Measurements from ENCODE around the gene HS3ST3B1. TPM values are rescaled to one million over a fixed set of nuclear protein-coding genes. Genes with fewer than 3 reads are reported as not detected.

Gene HS3ST3B1
- total RNA-seq, 1 donor from 2014 or later = 8.7 TPM

DNA sequence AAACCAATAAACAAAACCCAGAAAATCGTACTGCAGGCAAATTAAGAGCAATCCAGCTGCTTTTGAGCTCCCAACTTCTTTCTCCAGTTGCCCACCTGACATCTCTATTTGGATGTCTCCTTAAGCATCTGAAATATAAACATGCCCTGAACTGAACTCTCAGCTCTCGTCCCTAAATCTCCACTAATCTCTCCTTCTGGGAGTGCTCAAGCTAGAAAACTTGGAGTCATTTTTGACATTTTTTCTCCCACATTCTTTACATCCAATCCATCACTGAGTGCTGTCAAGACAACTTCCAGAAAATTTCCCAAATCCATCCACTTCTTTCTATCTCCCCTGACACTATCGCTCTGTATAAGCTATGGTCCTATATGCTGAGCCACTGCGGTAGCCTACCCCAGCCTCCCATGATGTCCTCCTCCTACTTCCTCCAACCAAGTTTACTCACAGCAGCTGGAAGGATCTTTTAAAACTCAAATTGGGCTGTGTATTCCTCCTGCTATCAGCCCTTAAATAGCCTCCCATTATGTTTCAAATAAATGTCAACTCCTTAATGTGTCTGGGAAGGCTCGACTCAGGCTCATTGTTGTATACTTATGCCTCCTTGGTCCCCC lies 53.1 kb downstream of the HS3ST3B1 start:
- H3K36me3 ChIP-seq (ENCODE audit: insufficient read depth, low read length) = no peaks in the 10 kb centered on the region
- H3K4me1 ChIP-seq (ENCODE audit: insufficient read depth, low read length) = no peaks in the 10 kb centered on the region
- no peak overlapping the region for H3K27ac ChIP-seq (ENCODE audit: low read depth, low read length)
- DNase-seq (ENCODE audit: low read depth) (no peak), FAIRE-seq (no peak)
- no peaks in the 10 kb centered on the region for H3K79me2 ChIP-seq (ENCODE audit: insufficient read depth, low read length)
- H3K9me3 ChIP-seq (ENCODE audit: insufficient read depth, low read depth, low read length) = no peaks in the 10 kb centered on the region
- Mint-ChIP-seq H3K27ac (ENCODE audit: unreplicated experiment) (no peak overlapping the region), H3K9me3 (ENCODE audit: unreplicated experiment) (no peaks in the 10 kb centered on the region), H3K4me3 (ENCODE audit: unreplicated experiment) (no peak overlapping the region), H3K4me1 (ENCODE audit: low read depth, unreplicated experiment) (no peaks in the 10 kb centered on the region), H3K27me3 (ENCODE audit: low read depth, unreplicated experiment) (no peaks in the 10 kb centered on the region), H3K36me3 (ENCODE audit: low read depth, unreplicated experiment) (peaks cover 2% of the 10 kb centered on the region)
- no peak for TF ChIP-seq EZH2 (IDR thresholded peaks at IDR 0.05; ENCODE audit: insufficient read depth, low read length)
- TF ChIP-seq, protein P1, sequence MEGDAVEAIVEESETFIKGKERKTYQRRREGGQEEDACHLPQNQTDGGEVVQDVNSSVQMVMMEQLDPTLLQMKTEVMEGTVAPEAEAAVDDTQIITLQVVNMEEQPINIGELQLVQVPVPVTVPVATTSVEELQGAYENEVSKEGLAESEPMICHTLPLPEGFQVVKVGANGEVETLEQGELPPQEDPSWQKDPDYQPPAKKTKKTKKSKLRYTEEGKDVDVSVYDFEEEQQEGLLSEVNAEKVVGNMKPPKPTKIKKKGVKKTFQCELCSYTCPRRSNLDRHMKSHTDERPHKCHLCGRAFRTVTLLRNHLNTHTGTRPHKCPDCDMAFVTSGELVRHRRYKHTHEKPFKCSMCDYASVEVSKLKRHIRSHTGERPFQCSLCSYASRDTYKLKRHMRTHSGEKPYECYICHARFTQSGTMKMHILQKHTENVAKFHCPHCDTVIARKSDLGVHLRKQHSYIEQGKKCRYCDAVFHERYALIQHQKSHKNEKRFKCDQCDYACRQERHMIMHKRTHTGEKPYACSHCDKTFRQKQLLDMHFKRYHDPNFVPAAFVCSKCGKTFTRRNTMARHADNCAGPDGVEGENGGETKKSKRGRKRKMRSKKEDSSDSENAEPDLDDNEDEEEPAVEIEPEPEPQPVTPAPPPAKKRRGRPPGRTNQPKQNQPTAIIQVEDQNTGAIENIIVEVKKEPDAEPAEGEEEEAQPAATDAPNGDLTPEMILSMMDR (IDR thresholded peaks at IDR 0.05; ENCODE audit: insufficient read depth, low read depth, low read length) = no peak
- H3K4me3 ChIP-seq (ENCODE audit: insufficient read depth, low read depth, low read length) = no peak overlapping the region
- H2AFZ ChIP-seq (ENCODE audit: low read depth, low read length) = no peak overlapping the region
- H3K9ac ChIP-seq (ENCODE audit: low read length) = no peak overlapping the region
- H3K4me2 ChIP-seq (ENCODE audit: low read length) = no peak overlapping the region
- no peaks in the 10 kb centered on the region for H4K20me1 ChIP-seq (ENCODE audit: insufficient read depth, low read length)
- no peaks in the 10 kb centered on the region for H3K27me3 ChIP-seq (ENCODE audit: insufficient read depth, low read length)

DNA sequence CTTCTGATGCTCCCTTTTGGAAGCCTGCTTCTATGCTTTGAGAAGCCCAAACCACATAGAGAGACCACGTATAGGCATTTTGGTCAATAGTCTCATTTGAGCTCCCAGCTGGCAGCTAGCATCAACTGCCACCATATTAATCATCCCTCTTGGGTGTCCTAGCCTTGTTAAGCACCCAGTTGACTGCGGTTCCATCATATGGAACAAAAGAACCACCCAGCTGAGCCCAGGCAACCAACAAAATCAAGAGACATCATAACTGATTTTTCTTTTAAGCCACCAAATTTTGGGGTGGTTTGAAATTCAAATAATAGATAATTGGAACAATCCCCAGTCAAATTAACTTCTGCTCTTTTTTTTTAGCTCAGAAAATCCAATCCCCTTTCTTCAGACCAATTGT lies 53.9 kb downstream of the HS3ST3B1 start:
- TF ChIP-seq, protein P1 (IDR thresholded peaks at IDR 0.05; ENCODE audit: insufficient read depth, low read depth, low read length) = no peak
- TF ChIP-seq EZH2 (IDR thresholded peaks at IDR 0.05; ENCODE audit: insufficient read depth, low read length) = no peak

DNA sequence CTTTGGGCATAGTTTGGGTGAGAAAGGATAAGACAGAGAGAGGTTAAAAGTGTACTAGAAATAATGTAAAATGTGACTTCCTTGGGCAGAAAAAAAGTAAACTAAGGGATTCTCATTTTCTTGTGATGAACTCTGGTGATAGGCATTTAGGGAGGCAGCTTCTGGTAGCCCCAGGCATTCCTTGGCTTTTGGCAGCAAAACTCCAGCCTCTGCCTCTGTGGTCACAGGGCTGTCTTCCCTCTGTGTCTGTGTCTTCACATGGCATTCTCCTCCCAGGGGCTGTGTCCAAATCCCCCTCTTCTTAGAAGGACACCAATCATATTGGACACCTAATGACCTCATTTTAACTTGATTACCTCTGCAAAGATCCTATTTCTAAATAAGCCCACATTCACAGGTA lies 54.7 kb downstream of the HS3ST3B1 start:
- TF ChIP-seq, protein P1 (IDR thresholded peaks at IDR 0.05; ENCODE audit: insufficient read depth, low read depth, low read length) = no peak
- TF ChIP-seq EZH2 (IDR thresholded peaks at IDR 0.05; ENCODE audit: insufficient read depth, low read length) = no peak
- H3K79me2 ChIP-seq (ENCODE audit: insufficient read depth, low read length) = no peaks in the 10 kb centered on the region
- H3K4me1 ChIP-seq (ENCODE audit: insufficient read depth, low read length) = no peaks in the 10 kb centered on the region
- no peak overlapping the region for H3K4me2 ChIP-seq (ENCODE audit: low read length)
- H3K27ac Mint-ChIP-seq (ENCODE audit: unreplicated experiment) = no peak overlapping the region
- no peak overlapping the region for H2AFZ ChIP-seq (ENCODE audit: low read depth, low read length)
- H3K4me3 Mint-ChIP-seq (ENCODE audit: unreplicated experiment) = no peak overlapping the region
- no peaks in the 10 kb centered on the region for H3K27me3 ChIP-seq (ENCODE audit: insufficient read depth, low read length)
- H3K27me3 Mint-ChIP-seq (ENCODE audit: low read depth, unreplicated experiment) = no peaks in the 10 kb centered on the region
- H3K27ac ChIP-seq (ENCODE audit: low read depth, low read length) = no peak overlapping the region
- H3K36me3 ChIP-seq (ENCODE audit: insufficient read depth, low read length) = no peaks in the 10 kb centered on the region
- H4K20me1 ChIP-seq (ENCODE audit: insufficient read depth, low read length) = no peaks in the 10 kb centered on the region
- no peaks in the 10 kb centered on the region for H3K9me3 ChIP-seq (ENCODE audit: insufficient read depth, low read depth, low read length)
- no peak overlapping the region for H3K9ac ChIP-seq (ENCODE audit: low read length)
- H3K36me3 Mint-ChIP-seq (ENCODE audit: low read depth, unreplicated experiment) = peaks cover 2% of the 10 kb centered on the region
- no peak for DNase-seq (ENCODE audit: low read depth)
- no peaks in the 10 kb centered on the region for H3K9me3 Mint-ChIP-seq (ENCODE audit: unreplicated experiment)
- no peaks in the 10 kb centered on the region for H3K4me1 Mint-ChIP-seq (ENCODE audit: low read depth, unreplicated experiment)
- FAIRE-seq = no peak
- no peak overlapping the region for H3K4me3 ChIP-seq (ENCODE audit: insufficient read depth, low read depth, low read length)

More for the DNA sequence above, 53.9 kb downstream of the HS3ST3B1 start:
- H3K4me2 ChIP-seq (ENCODE audit: low read length) = no peak overlapping the region
- H2AFZ ChIP-seq (ENCODE audit: low read depth, low read length) = no peak overlapping the region
- no peak overlapping the region for H3K27ac Mint-ChIP-seq (ENCODE audit: unreplicated experiment)
- DNase-seq (ENCODE audit: low read depth) (no peak), FAIRE-seq (no peak)
- no peaks in the 10 kb centered on the region for H3K79me2 ChIP-seq (ENCODE audit: insufficient read depth, low read length)
- no peaks in the 10 kb centered on the region for H3K4me1 ChIP-seq (ENCODE audit: insufficient read depth, low read length)
- H3K36me3 ChIP-seq (ENCODE audit: insufficient read depth, low read length) = no peaks in the 10 kb centered on the region
- no peaks in the 10 kb centered on the region for H3K27me3 ChIP-seq (ENCODE audit: insufficient read depth, low read length)
- no peaks in the 10 kb centered on the region for H3K27me3 Mint-ChIP-seq (ENCODE audit: low read depth, unreplicated experiment)
- H3K9ac ChIP-seq (ENCODE audit: low read length) = no peak overlapping the region
- no peaks in the 10 kb centered on the region for H3K4me1 Mint-ChIP-seq (ENCODE audit: low read depth, unreplicated experiment)
- H3K9me3 ChIP-seq (ENCODE audit: insufficient read depth, low read depth, low read length) = no peaks in the 10 kb centered on the region
- H3K4me3 ChIP-seq (ENCODE audit: insufficient read depth, low read depth, low read length) = no peak overlapping the region
- H3K4me3 Mint-ChIP-seq (ENCODE audit: unreplicated experiment) = no peak overlapping the region
- no peak overlapping the region for H3K27ac ChIP-seq (ENCODE audit: low read depth, low read length)
- peaks cover 2% of the 10 kb centered on the region for H3K36me3 Mint-ChIP-seq (ENCODE audit: low read depth, unreplicated experiment)
- no peaks in the 10 kb centered on the region for H4K20me1 ChIP-seq (ENCODE audit: insufficient read depth, low read length)
- no peaks in the 10 kb centered on the region for H3K9me3 Mint-ChIP-seq (ENCODE audit: unreplicated experiment)

Data from astrocyte (in vitro differentiated cells and primary cell).